ENCODE results near the gene TPH2. TPM values are rescaled to one million over a fixed set of nuclear protein-coding genes. Genes with fewer than 3 reads are reported as not detected.

The TPH2 gene
- total RNA-seq, 1 donor: not detected

GRCh38 chr12:72036393-72036792 is 97.7 kb downstream of the TPH2 start:
- no peaks in the 10 kb centered on the region for H3K4me1 ChIP-seq (ENCODE audit: insufficient read depth, low read length)

GRCh38 chr12:72037006-72037795 is 98.6 kb downstream of the TPH2 start:
- no peaks in the 10 kb centered on the region for H3K4me1 ChIP-seq (ENCODE audit: insufficient read depth, low read length)
- no peaks in the 10 kb centered on the region for H3K27me3 ChIP-seq (ENCODE audit: insufficient read depth, low read length)
- H3K9me3 ChIP-seq (ENCODE audit: low read depth, low read length): no peaks in the 10 kb centered on the region
- H3K4me3 ChIP-seq (ENCODE audit: low read length): no peak overlapping the region

More at GRCh38 chr12:72036393-72036792, 97.7 kb downstream of the TPH2 start:
- Histone ChIP-seq H3K4me3 (ENCODE audit: low read length) (no peak overlapping the region), H3K27me3 (ENCODE audit: insufficient read depth, low read length) (no peaks in the 10 kb centered on the region), H3K9me3 (ENCODE audit: low read depth, low read length) (no peaks in the 10 kb centered on the region)

- H3K4me3 ChIP-seq (ENCODE audit: low read length): no peak overlapping the region
- no peaks in the 10 kb centered on the region for H3K27me3 ChIP-seq (ENCODE audit: insufficient read depth, low read length)
- no peaks in the 10 kb centered on the region for H3K9me3 ChIP-seq (ENCODE audit: low read depth, low read length)
- H3K4me1 ChIP-seq (ENCODE audit: insufficient read depth, low read length): no peaks in the 10 kb centered on the region
Observed at GRCh38 chr12:72041811-72042210, 103.2 kb downstream of the TPH2 start.

- no peak overlapping the region for H3K4me3 ChIP-seq (ENCODE audit: low read length)
- no peaks in the 10 kb centered on the region for H3K27me3 ChIP-seq (ENCODE audit: insufficient read depth, low read length)
- no peaks in the 10 kb centered on the region for H3K4me1 ChIP-seq (ENCODE audit: insufficient read depth, low read length)
Observed at GRCh38 chr12:72053604-72054003, 115.0 kb downstream of the TPH2 start.

GRCh38 chr12:72054511-72054910 is 115.9 kb downstream of the TPH2 start:
- Histone ChIP-seq H3K4me1 (ENCODE audit: insufficient read depth, low read length) (no peaks in the 10 kb centered on the region), H3K9me3 (ENCODE audit: low read depth, low read length) (no peaks in the 10 kb centered on the region), H3K4me3 (ENCODE audit: low read length) (no peak overlapping the region), H3K27me3 (ENCODE audit: insufficient read depth, low read length) (no peaks in the 10 kb centered on the region)

More at GRCh38 chr12:72053604-72054003, 115.0 kb downstream of the TPH2 start:
- no peaks in the 10 kb centered on the region for H3K9me3 ChIP-seq (ENCODE audit: low read depth, low read length)

- H3K4me1 ChIP-seq (ENCODE audit: insufficient read depth, low read length): no peaks in the 10 kb centered on the region
- no peaks in the 10 kb centered on the region for H3K27me3 ChIP-seq (ENCODE audit: insufficient read depth, low read length)
- H3K9me3 ChIP-seq (ENCODE audit: low read depth, low read length): no peaks in the 10 kb centered on the region
- H3K4me3 ChIP-seq (ENCODE audit: low read length): no peak overlapping the region
Observed at GRCh38 chr12:72057330-72057914, 118.8 kb downstream of the TPH2 start.

- Histone ChIP-seq H3K4me1 (ENCODE audit: insufficient read depth, low read length) (no peaks in the 10 kb centered on the region), H3K27me3 (ENCODE audit: insufficient read depth, low read length) (no peaks in the 10 kb centered on the region), H3K4me3 (ENCODE audit: low read length) (no peak overlapping the region), H3K9me3 (ENCODE audit: low read depth, low read length) (no peaks in the 10 kb centered on the region)
Observed at GRCh38 chr12:72063073-72063472, 124.4 kb downstream of the TPH2 start.

- no peaks in the 10 kb centered on the region for H3K9me3 ChIP-seq (ENCODE audit: low read depth, low read length)
- H3K27me3 ChIP-seq (ENCODE audit: insufficient read depth, low read length): no peaks in the 10 kb centered on the region
- H3K4me1 ChIP-seq (ENCODE audit: insufficient read depth, low read length): no peaks in the 10 kb centered on the region
- no peak overlapping the region for H3K4me3 ChIP-seq (ENCODE audit: low read length)
Observed at GRCh38 chr12:72071030-72071429, 132.4 kb downstream of the TPH2 start.

GRCh38 chr12:72072592-72073212 is 134.1 kb downstream of the TPH2 start:
- Histone ChIP-seq H3K27me3 (ENCODE audit: insufficient read depth, low read length) (no peaks in the 10 kb centered on the region), H3K9me3 (ENCODE audit: low read depth, low read length) (no peaks in the 10 kb centered on the region), H3K4me3 (ENCODE audit: low read length) (no peak overlapping the region), H3K4me1 (ENCODE audit: insufficient read depth, low read length) (no peaks in the 10 kb centered on the region)

GRCh38 chr12:72074065-72074464 is 135.4 kb downstream of the TPH2 start:
- no peaks in the 10 kb centered on the region for H3K4me1 ChIP-seq (ENCODE audit: insufficient read depth, low read length)
- H3K9me3 ChIP-seq (ENCODE audit: low read depth, low read length): no peaks in the 10 kb centered on the region
- no peak overlapping the region for H3K4me3 ChIP-seq (ENCODE audit: low read length)
- H3K27me3 ChIP-seq (ENCODE audit: insufficient read depth, low read length): no peaks in the 10 kb centered on the region

- Histone ChIP-seq H3K9me3 (ENCODE audit: low read depth, low read length) (no peaks in the 10 kb centered on the region), H3K27me3 (ENCODE audit: insufficient read depth, low read length) (no peaks in the 10 kb centered on the region)
Observed at GRCh38 chr12:72074956-72075355, 136.3 kb downstream of the TPH2 start.

GRCh38 chr12:72075401-72075800 is 136.8 kb downstream of the TPH2 start:
- no peaks in the 10 kb centered on the region for H3K4me1 ChIP-seq (ENCODE audit: insufficient read depth, low read length)
- no peak overlapping the region for H3K4me3 ChIP-seq (ENCODE audit: low read length)
- H3K9me3 ChIP-seq (ENCODE audit: low read depth, low read length): no peaks in the 10 kb centered on the region
- H3K27me3 ChIP-seq (ENCODE audit: insufficient read depth, low read length): no peaks in the 10 kb centered on the region

More at GRCh38 chr12:72074956-72075355, 136.3 kb downstream of the TPH2 start:
- no peak overlapping the region for H3K4me3 ChIP-seq (ENCODE audit: low read length)
- H3K4me1 ChIP-seq (ENCODE audit: insufficient read depth, low read length): no peaks in the 10 kb centered on the region

- Histone ChIP-seq H3K27me3 (ENCODE audit: insufficient read depth, low read length) (no peaks in the 10 kb centered on the region), H3K4me1 (ENCODE audit: insufficient read depth, low read length) (no peaks in the 10 kb centered on the region), H3K4me3 (ENCODE audit: low read length) (no peak overlapping the region), H3K9me3 (ENCODE audit: low read depth, low read length) (no peaks in the 10 kb centered on the region)
Observed at GRCh38 chr12:72075891-72076557, 137.4 kb downstream of the TPH2 start.

GRCh38 chr12:72076558-72076915 is 137.9 kb downstream of the TPH2 start:
- Histone ChIP-seq H3K4me1 (ENCODE audit: insufficient read depth, low read length) (no peaks in the 10 kb centered on the region), H3K4me3 (ENCODE audit: low read length) (no peak overlapping the region), H3K9me3 (ENCODE audit: low read depth, low read length) (no peaks in the 10 kb centered on the region), H3K27me3 (ENCODE audit: insufficient read depth, low read length) (no peaks in the 10 kb centered on the region)
